HG02938 (cell line): ENCODE measurements around the gene ME3.

Experiments
- ATAC-seq: cut with Tn5 transposase; IDR thresholded peaks from one replicate; pipeline ENCODE4 v1.9.1; 2021; ENCODE audit warnings: mild to moderate bottlenecking, moderate library complexity; ENCODE audit not compliant: unreplicated experiment

Gene ME3

GRCh38 chr11:86497310-86497709, 175.1 kb downstream of the ME3 start:
- ATAC-seq = no peak

- ATAC-seq = no peak
Observed at GRCh38 chr11:86495351-86495750, 177.1 kb downstream of the ME3 start.

DNA sequence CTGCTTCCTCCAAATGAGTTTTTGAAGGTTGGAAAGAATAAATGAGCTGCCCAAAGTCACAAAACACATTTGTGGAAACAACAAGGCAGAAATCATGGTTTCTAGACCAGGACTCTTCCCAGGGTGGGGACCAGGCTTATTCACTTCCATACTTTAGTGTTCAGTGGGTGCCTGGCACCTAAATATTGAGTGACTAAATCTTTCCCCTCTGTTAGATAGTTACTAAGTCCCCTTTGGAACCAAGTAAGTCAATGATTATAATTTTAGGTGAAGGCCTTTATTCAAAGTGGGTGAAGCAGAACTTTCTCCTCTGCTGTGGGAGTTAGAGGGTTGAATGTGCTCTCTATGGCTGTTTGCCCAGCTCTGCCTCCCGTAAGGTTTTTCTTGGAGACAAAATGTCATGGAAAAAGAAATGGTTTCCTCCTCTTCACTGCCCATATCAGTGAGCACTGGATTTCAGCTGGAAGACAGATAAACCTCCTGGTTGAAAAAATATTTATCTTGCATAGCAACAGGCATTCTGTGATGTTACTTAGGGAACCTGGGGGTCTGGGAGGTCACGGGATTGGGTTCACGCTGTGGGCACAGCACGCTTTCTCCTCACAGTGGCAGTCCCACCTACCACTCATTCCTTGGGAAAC, 179.9 kb downstream of the ME3 start:
- no peak for ATAC-seq

DNA sequence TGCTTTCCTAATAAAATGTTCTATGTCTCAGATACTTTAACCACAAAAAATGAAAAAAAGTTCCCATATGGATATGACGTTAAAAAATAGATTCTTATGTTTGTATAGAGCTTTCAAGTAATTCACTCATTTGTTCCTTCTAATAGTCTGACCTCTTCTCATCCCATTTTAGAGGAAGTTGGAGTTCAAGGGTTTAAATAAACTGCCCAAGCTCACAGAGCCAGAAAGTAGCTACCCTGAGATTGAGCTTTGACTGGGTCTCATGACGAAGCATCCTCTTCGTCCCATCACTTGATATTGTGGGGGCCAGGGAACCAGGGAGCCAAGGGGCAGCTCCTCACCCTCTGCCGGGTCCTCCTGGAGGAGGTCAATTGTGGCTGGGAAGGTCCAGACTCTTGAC, 181.4 kb downstream of the ME3 start:
- no peak for ATAC-seq

DNA sequence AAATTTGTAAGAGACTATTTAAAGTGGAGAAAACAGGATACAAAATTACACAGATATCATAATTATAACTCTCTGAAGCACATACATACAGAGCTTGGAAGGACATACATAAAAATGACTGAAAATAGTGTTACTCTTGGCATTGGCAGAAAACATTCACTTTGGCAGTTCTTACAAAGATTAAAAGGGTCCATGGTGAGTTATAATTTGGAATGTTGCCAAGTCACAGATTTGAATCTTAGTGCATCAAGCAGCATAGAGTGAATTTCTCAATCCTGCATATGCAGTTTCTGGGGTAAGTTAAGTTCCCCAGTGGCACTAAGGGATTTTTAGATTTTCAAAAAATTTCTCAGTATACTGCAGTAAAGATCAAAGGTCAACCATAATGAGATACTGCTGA, 181.8 kb downstream of the ME3 start:
- no peak for ATAC-seq

DNA sequence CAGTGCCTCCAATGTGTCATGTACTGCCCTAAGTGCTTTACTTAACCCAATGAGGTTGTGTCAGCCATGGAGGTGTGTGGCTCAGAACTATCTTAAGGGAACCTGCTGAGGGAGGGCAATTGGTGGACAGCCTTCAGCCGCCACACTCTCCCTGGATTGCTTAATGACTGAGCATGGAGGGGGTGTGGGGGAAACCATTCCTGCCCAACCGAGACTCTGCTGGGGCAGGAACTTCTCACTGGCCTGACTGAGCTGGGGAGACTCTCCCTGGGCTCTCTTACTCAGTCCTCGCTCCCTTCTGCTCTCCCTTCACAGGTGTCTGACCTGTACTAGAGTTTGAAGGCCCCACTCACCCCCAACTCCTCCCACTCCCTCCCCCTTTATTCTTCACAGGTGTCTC, 183.0 kb downstream of the ME3 start:
- ATAC-seq = no peak

DNA sequence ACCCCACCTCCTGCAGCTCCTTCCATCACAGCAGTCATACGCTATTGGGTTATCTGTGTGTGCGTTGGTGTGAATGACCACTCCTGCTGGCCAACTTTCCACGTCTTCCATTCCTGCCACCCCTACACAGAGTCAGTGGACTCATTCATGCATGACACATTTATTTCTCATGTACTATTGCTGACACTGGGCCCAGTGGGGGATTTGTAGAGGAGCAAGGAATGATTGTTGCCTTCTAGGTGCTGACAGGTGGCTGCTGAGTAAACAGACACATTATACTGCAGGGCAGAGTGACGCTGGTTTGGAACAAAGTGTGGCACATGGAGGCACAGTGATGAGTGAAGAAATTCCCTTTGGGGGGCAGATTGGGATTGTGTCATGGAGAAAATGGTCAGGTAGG, 183.9 kb downstream of the ME3 start:
- ATAC-seq = no peak

DNA sequence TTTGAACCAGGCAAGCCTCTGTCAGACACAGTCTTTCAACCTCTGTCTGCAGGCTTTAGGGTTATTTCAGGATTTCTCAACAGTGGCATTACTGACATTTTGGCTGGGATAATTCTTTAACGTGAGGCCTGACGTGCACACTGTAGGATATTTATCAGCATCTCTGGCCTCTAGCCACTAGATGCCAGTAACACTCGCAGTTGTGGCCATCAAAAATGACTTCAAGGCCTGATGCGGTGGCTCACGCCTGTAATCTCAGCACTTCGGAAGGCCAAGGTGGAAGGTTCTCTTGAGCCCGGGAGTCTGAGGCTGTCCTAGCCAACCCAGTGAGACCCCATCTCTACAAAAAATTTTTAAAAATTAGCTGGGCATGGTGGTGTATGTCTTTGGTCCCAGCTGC, 184.7 kb downstream of the ME3 start:
- no peak for ATAC-seq

DNA sequence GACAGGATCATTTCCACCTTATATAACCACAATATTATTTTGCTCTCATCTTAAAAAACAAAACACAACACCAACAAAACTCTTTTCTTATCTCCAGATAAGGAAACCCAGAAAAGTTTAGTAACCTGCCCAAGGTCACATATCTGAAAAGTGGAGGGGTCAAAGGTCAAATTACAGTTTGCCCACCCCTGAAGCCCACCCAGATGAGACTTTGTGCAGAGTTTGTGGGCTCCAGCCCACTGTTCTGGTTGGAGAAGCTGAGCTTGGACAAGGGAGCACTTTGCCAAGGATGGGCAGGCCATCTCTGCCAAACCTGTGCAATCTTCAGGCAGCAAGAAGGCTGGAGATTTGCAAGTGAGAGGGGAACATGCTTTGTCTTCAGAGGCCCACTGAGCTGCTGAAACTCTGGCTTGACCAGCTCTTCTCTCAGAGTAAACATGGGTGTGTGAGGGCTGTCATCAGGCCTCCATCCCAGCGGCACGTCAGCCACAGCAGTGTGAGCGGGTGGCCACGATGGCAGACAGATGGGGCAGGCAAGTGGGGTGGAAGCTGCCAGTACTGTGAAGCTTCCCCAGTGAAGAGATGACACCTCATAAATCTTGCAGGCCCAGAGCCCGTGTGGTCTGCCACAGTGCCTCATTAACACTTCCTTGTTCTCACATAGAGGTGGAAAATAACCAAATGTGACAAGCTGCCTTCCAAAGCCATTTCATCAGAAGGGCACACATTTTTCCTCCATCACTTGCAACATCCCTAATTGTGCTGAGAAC, 186.0 kb downstream of the ME3 start:
- ATAC-seq = no peak

- ATAC-seq = no peak
Observed at GRCh38 chr11:86484795-86485166, 187.6 kb downstream of the ME3 start.

- no peak for ATAC-seq
Observed at GRCh38 chr11:86483940-86484794, 188.2 kb downstream of the ME3 start.

GRCh38 chr11:86483610-86483939, 188.8 kb downstream of the ME3 start:
- ATAC-seq = no peak

DNA sequence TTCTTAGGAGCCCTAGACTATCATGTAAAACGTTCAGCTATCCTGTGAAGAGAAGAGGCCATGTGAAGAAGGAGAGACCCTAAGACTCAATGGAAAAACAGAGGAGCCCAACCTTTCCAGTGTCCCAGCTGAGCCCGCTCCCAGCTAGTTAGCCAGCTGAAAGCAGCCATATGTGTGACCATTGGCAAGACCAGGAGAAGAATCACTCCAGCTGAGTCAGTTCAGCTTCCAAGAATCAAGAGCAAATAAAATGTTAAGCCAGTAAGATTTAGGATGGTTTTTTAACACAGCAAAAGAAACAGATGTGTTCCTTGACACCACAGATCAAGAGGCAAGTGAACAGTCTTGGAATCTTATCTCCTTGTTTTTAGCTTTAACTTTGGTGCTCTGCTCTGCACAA, 189.7 kb downstream of the ME3 start:
- no peak for ATAC-seq

GRCh38 chr11:86481399-86481798, 191.0 kb downstream of the ME3 start:
- no peak for ATAC-seq

GRCh38 chr11:86478348-86478747, 194.1 kb downstream of the ME3 start:
- ATAC-seq = no peak

GRCh38 chr11:86477495-86478155, 194.8 kb downstream of the ME3 start:
- ATAC-seq = no peak

DNA sequence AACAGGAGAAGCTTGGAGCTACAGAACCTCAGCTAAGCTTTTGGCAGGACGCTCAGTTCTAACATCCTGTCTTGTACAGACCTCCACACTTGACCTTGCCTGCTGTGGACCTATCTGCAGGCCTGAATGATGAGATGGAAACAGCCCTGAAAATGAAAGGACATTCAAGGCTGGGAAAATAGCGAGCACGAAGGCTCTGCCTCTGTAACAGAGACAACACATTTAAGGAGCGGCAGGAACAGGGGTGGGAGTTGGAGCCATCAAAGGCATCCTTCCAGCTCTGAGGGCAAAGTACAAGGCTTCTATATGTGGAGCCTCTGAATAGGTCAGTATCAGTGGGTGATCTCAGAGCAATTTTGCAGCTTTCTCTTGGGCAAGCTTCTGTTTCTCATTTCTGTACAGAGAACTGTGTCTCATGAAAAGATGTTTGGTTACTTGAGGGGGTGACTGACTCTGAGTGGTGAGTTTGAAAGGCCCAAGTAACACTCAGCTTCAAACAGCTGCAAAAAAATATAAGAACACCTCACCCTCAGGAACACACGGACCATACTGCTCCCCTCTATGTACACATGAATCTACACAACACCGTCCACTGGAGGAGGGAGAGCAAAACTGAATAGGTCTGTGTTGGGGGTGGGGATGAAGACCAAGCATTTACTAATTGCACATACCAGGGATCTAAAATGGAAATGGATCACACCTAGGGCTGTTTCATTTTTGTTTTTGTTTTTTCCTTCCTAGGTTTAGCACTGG, 196.1 kb downstream of the ME3 start:
- no peak for ATAC-seq

DNA sequence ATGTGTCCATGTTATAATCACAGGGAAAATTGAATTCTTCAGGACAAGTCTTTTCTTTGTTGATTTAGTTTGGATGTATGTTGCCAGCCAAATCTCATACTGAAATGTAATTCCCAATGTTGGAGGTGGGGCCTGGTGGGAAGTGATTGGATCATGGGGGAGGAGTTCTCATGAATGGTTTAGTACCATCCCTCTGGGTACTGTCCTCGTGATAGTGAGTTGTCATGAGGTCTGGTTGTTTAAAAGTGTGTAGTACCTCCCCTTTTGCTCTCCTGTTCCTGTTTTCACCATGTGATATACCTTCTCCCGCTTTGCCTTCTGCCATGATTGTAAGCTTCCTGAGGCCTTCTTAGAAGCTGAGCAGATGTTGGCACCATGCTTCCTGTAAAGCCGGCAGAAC, 197.4 kb downstream of the ME3 start:
- ATAC-seq = no peak

- ATAC-seq = no peak
Observed at GRCh38 chr11:86473991-86474833, 198.2 kb downstream of the ME3 start.
